ENCODE results near the gene ATP6V0D1. TPM values are rescaled to one million over a fixed set of nuclear protein-coding genes. Genes with fewer than 3 reads are reported as not detected.
A peak's percentile ranks its signal among the peaks of the same experiment; 100 is the strongest.
"Not testable (repeated sequence)": the region's sequence is repeated elsewhere in the genome, so short reads cannot be mapped to it uniquely, and the experiment has no call there.

The ATP6V0D1 gene
- total RNA-seq, 2 experiments from 2014 or later, result 41.8 to 48.8 TPM

GRCh38 chr16:67487561-67487960, 6.6 kb upstream of the ATP6V0D1 start:
- H3K4me1 Mint-ChIP-seq; DNase-seq; ATAC-seq (ENCODE audit: low read depth); H3K4me3 Mint-ChIP-seq; H3K36me3 Mint-ChIP-seq; H3K9me3 Mint-ChIP-seq; H3K27me3 Mint-ChIP-seq; POLR2A ChIA-PET; H3K27ac Mint-ChIP-seq: not testable (repeated sequence)

- no peak overlapping the region for H3K27ac Mint-ChIP-seq
- POLR2A ChIA-PET, result no interaction called here
- no peak for ATAC-seq (ENCODE audit: low read depth)
- no peak for DNase-seq
- peaks cover 10% of the 10 kb centered on the region for H3K4me1 Mint-ChIP-seq
- no peaks in the 10 kb centered on the region for H3K9me3 Mint-ChIP-seq
- H3K36me3 Mint-ChIP-seq, result peaks cover 7% of the 10 kb centered on the region
- H3K27me3 Mint-ChIP-seq, result no peaks in the 10 kb centered on the region
- no peak overlapping the region for H3K4me3 Mint-ChIP-seq
Measured at GRCh38 chr16:67486805-67487204, 5.8 kb upstream of the ATP6V0D1 start.

- ATAC-seq (ENCODE audit: low read depth), result no peak
- Mint-ChIP-seq H3K4me3 (no peak overlapping the region), H3K27ac (peak overlapping the region; percentile 30), H3K4me1 (peaks cover 13% of the 10 kb centered on the region), H3K36me3 (peaks cover 6% of the 10 kb centered on the region), H3K27me3 (no peaks in the 10 kb centered on the region), H3K9me3 (no peaks in the 10 kb centered on the region)
- POLR2A ChIA-PET, result no interaction called here
- no peak for DNase-seq
Measured at GRCh38 chr16:67483731-67484525, 3.0 kb upstream of the ATP6V0D1 start.

GRCh38 chr16:67483150-67483549, 2.2 kb upstream of the ATP6V0D1 start, which contains the start of gene AGRP:
TSS of gene AGRP (minus strand) at chr16:67483547. CDS start at chr16:67483398, 149 bp downstream.
- H3K4me3 Mint-ChIP-seq, result peak within 1 kb of the TSS; percentile 93
- H3K36me3 Mint-ChIP-seq, result peaks cover 6% of the 10 kb centered on the region
- H3K27me3 Mint-ChIP-seq, result no peaks in the 10 kb centered on the region
- no peak for DNase-seq
- peaks cover 13% of the 10 kb centered on the region for H3K4me1 Mint-ChIP-seq
- POLR2A ChIA-PET, result interaction anchor here (2.8 to 2.9 kb wide), 2 partner anchors 162 to 453 kb away, joined by 10 to 19 read pairs; partner anchors contain the start of genes CARMIL2 and PSMB10
- no peaks in the 10 kb centered on the region for H3K9me3 Mint-ChIP-seq
- peak within 1 kb of the TSS; percentile 98 for H3K27ac Mint-ChIP-seq
- no peak for ATAC-seq (ENCODE audit: low read depth)

GRCh38 chr16:67482233-67482924, 1.4 kb upstream of the ATP6V0D1 start:
- peaks cover 13% of the 10 kb centered on the region for H3K4me1 Mint-ChIP-seq
- POLR2A ChIA-PET, result interaction anchor here (1.3 to 2.9 kb wide), 7 partner anchors 10 to 454 kb away, joined by 3 to 19 read pairs (median 10); partner anchors contain the start of genes ACD, CARMIL2, PSMB10 and TMEM208
- peak overlapping the region; percentile 93 for H3K4me3 Mint-ChIP-seq
- ATAC-seq (ENCODE audit: low read depth), result no peak
- H3K27me3 Mint-ChIP-seq, result no peaks in the 10 kb centered on the region
- no peaks in the 10 kb centered on the region for H3K9me3 Mint-ChIP-seq
- DNase-seq, result no peak
- H3K36me3 Mint-ChIP-seq, result peaks cover 6% of the 10 kb centered on the region
- peak overlapping the region; percentile 98 for H3K27ac Mint-ChIP-seq

GRCh38 chr16:67481561-67482232, 740 bp upstream of the ATP6V0D1 start:
- peak; percentile 66 for DNase-seq
- ATAC-seq (ENCODE audit: low read depth), result peak; percentile 30
- H3K4me1 Mint-ChIP-seq, result peaks cover 14% of the 10 kb centered on the region
- POLR2A ChIA-PET, result interaction anchor here (0.9 to 2.9 kb wide), 20 partner anchors 8 to 547 kb away, joined by 3 to 19 read pairs (median 5); partner anchors contain the start of genes ACD, C16orf86, CARMIL2 and CTCF
- peak overlapping the region; percentile 98 for H3K27ac Mint-ChIP-seq
- H3K36me3 Mint-ChIP-seq, result peaks cover 6% of the 10 kb centered on the region
- H3K4me3 Mint-ChIP-seq, result peak overlapping the region; percentile 93
- no peaks in the 10 kb centered on the region for H3K27me3 Mint-ChIP-seq
- no peaks in the 10 kb centered on the region for H3K9me3 Mint-ChIP-seq

GRCh38 chr16:67477960-67478554, 2.9 kb downstream of the ATP6V0D1 start:
- Mint-ChIP-seq H3K4me3 (no peak overlapping the region), H3K27me3 (no peaks in the 10 kb centered on the region), H3K36me3 (no peaks in the 10 kb centered on the region), H3K4me1 (peaks cover 16% of the 10 kb centered on the region), H3K9me3 (no peaks in the 10 kb centered on the region), H3K27ac (no peak overlapping the region)
- no peak for DNase-seq
- no peak for ATAC-seq (ENCODE audit: low read depth)
- POLR2A ChIA-PET, result no interaction called here

- Mint-ChIP-seq H3K27me3 (no peaks in the 10 kb centered on the region), H3K27ac (no peak overlapping the region), H3K36me3 (no peaks in the 10 kb centered on the region), H3K4me3 (no peak overlapping the region), H3K4me1 (peaks cover 17% of the 10 kb centered on the region), H3K9me3 (no peaks in the 10 kb centered on the region)
- POLR2A ChIA-PET, result no interaction called here
- no peak for ATAC-seq (ENCODE audit: low read depth)
- no peak for DNase-seq
Measured at GRCh38 chr16:67474551-67475455, 6.2 kb downstream of the ATP6V0D1 start.

GRCh38 chr16:67471758-67472384, 9.1 kb downstream of the ATP6V0D1 start:
- H3K4me1 Mint-ChIP-seq, result peaks cover 8% of the 10 kb centered on the region
- DNase-seq (no peak), ATAC-seq (ENCODE audit: low read depth) (no peak)
- H3K4me3 Mint-ChIP-seq, result no peak overlapping the region
- H3K27ac Mint-ChIP-seq, result no peak overlapping the region
- H3K27me3 Mint-ChIP-seq, result no peaks in the 10 kb centered on the region
- H3K9me3 Mint-ChIP-seq, result no peaks in the 10 kb centered on the region
- no peaks in the 10 kb centered on the region for H3K36me3 Mint-ChIP-seq
- POLR2A ChIA-PET, result no interaction called here

- ATAC-seq (ENCODE audit: low read depth), result no peak
- H3K4me3 Mint-ChIP-seq, result no peak overlapping the region
- DNase-seq, result no peak
- no peaks in the 10 kb centered on the region for H3K9me3 Mint-ChIP-seq
- POLR2A ChIA-PET, result interaction anchor here (0.6 kb wide), 1 partner anchor 21 kb away, joined by 3 read pairs; no protein-coding TSS in a partner anchor
- H3K27ac Mint-ChIP-seq, result no peak overlapping the region
- H3K27me3 Mint-ChIP-seq, result no peaks in the 10 kb centered on the region
- no peaks in the 10 kb centered on the region for H3K36me3 Mint-ChIP-seq
- peaks cover 13% of the 10 kb centered on the region for H3K4me1 Mint-ChIP-seq
Measured at GRCh38 chr16:67470359-67470758, 10.6 kb downstream of the ATP6V0D1 start.

- Mint-ChIP-seq H3K9me3 (no peaks in the 10 kb centered on the region), H3K4me1 (peaks cover 9% of the 10 kb centered on the region), H3K27me3 (no peaks in the 10 kb centered on the region), H3K27ac (no peak overlapping the region), H3K4me3 (no peak overlapping the region), H3K36me3 (no peaks in the 10 kb centered on the region)
- no peak for DNase-seq
- ATAC-seq (ENCODE audit: low read depth), result no peak
- POLR2A ChIA-PET, result no interaction called here
Measured at GRCh38 chr16:67468731-67469130, 12.2 kb downstream of the ATP6V0D1 start.

GRCh38 chr16:67466581-67466980, 14.4 kb downstream of the ATP6V0D1 start:
- Mint-ChIP-seq H3K9me3 (no peaks in the 10 kb centered on the region), H3K4me3 (no peak overlapping the region), H3K27ac (no peak overlapping the region), H3K27me3 (no peaks in the 10 kb centered on the region), H3K36me3 (no peaks in the 10 kb centered on the region), H3K4me1 (peaks cover 7% of the 10 kb centered on the region)
- ATAC-seq (ENCODE audit: low read depth), result no peak
- POLR2A ChIA-PET, result no interaction called here
- no peak for DNase-seq
